ENCODE data around the gene PLXNC1.

Gene PLXNC1

GRCh38 chr12:94150240-94151121 lies 2.1 kb downstream of the PLXNC1 start:
- TF ChIP-seq JUND (IDR thresholded peaks at IDR 0.05; ENCODE audit: low read depth): no peak
- in situ Hi-C loops (cut with HindIII; ENCODE audit: low pct_unique_long_range_greater_than_20kb, low sequenced_read_pairs): no loop called here
- no peak for DNase-seq (ENCODE audit: low read depth in 1 of 2, low spot score in 1 of 2)

- DNase-seq (ENCODE audit: low read depth in 1 of 2, low spot score in 1 of 2): no peak
- no peak for TF ChIP-seq JUND (IDR thresholded peaks at IDR 0.05; ENCODE audit: low read depth)
- in situ Hi-C loops (cut with HindIII; ENCODE audit: low pct_unique_long_range_greater_than_20kb, low sequenced_read_pairs): no loop called here
Observed at GRCh38 chr12:94151582-94151981, 3.2 kb downstream of the PLXNC1 start.

GRCh38 chr12:94152292-94153078 lies 4.1 kb downstream of the PLXNC1 start:
- no peak for DNase-seq (ENCODE audit: low read depth in 1 of 2, low spot score in 1 of 2)
- in situ Hi-C loops (cut with HindIII; ENCODE audit: low pct_unique_long_range_greater_than_20kb, low sequenced_read_pairs): no loop called here
- TF ChIP-seq JUND (IDR thresholded peaks at IDR 0.05; ENCODE audit: low read depth): no peak

- in situ Hi-C loops (cut with HindIII; ENCODE audit: low pct_unique_long_range_greater_than_20kb, low sequenced_read_pairs): no loop called here
- no peak for TF ChIP-seq JUND (IDR thresholded peaks at IDR 0.05; ENCODE audit: low read depth)
- no peak for DNase-seq (ENCODE audit: low read depth in 1 of 2, low spot score in 1 of 2)
Observed at GRCh38 chr12:94157181-94157580, 8.8 kb downstream of the PLXNC1 start.

GRCh38 chr12:94157981-94158411 lies 9.6 kb downstream of the PLXNC1 start:
- in situ Hi-C loops (cut with HindIII; ENCODE audit: low pct_unique_long_range_greater_than_20kb, low sequenced_read_pairs): no loop called here
- DNase-seq (ENCODE audit: low read depth in 1 of 2, low spot score in 1 of 2): no peak
- no peak for TF ChIP-seq JUND (IDR thresholded peaks at IDR 0.05; ENCODE audit: low read depth)

- DNase-seq (ENCODE audit: low read depth in 1 of 2, low spot score in 1 of 2): no peak
- TF ChIP-seq JUND (IDR thresholded peaks at IDR 0.05; ENCODE audit: low read depth): no peak
- in situ Hi-C loops (cut with HindIII; ENCODE audit: low pct_unique_long_range_greater_than_20kb, low sequenced_read_pairs): no loop called here
Observed at GRCh38 chr12:94158666-94159065, 10.3 kb downstream of the PLXNC1 start.

GRCh38 chr12:94162108-94162507 lies 13.7 kb downstream of the PLXNC1 start:
- DNase-seq (ENCODE audit: low read depth in 1 of 2, low spot score in 1 of 2): no peak
- no peak for TF ChIP-seq JUND (IDR thresholded peaks at IDR 0.05; ENCODE audit: low read depth)
- in situ Hi-C loops (cut with HindIII; ENCODE audit: low pct_unique_long_range_greater_than_20kb, low sequenced_read_pairs): no loop called here

GRCh38 chr12:94163850-94164249 lies 15.5 kb downstream of the PLXNC1 start:
- in situ Hi-C loops (cut with HindIII; ENCODE audit: low pct_unique_long_range_greater_than_20kb, low sequenced_read_pairs): no loop called here

GRCh38 chr12:94165138-94165537 lies 16.8 kb downstream of the PLXNC1 start:
- no peak for DNase-seq (ENCODE audit: low read depth in 1 of 2, low spot score in 1 of 2)
- no peak for TF ChIP-seq JUND (IDR thresholded peaks at IDR 0.05; ENCODE audit: low read depth)
- in situ Hi-C loops (cut with HindIII; ENCODE audit: low pct_unique_long_range_greater_than_20kb, low sequenced_read_pairs): no loop called here

More at GRCh38 chr12:94163850-94164249, 15.5 kb downstream of the PLXNC1 start:
- TF ChIP-seq JUND (IDR thresholded peaks at IDR 0.05; ENCODE audit: low read depth): no peak
- no peak for DNase-seq (ENCODE audit: low read depth in 1 of 2, low spot score in 1 of 2)

- no peak for DNase-seq (ENCODE audit: low read depth in 1 of 2, low spot score in 1 of 2)
- in situ Hi-C loops (cut with HindIII; ENCODE audit: low pct_unique_long_range_greater_than_20kb, low sequenced_read_pairs): no loop called here
- no peak for TF ChIP-seq JUND (IDR thresholded peaks at IDR 0.05; ENCODE audit: low read depth)
Observed at GRCh38 chr12:94165670-94166364, 17.4 kb downstream of the PLXNC1 start.

GRCh38 chr12:94167071-94167755 lies 18.8 kb downstream of the PLXNC1 start:
- no peak for DNase-seq (ENCODE audit: low read depth in 1 of 2, low spot score in 1 of 2)
- in situ Hi-C loops (cut with HindIII; ENCODE audit: low pct_unique_long_range_greater_than_20kb, low sequenced_read_pairs): no loop called here
- no peak for TF ChIP-seq JUND (IDR thresholded peaks at IDR 0.05; ENCODE audit: low read depth)

Data from T47D (cell line).